B cell (primary cell): ENCODE results near the gene SEMA3E.

Source experiments
- CTCF ChIP-seq: fragments of 200-600 bp; IDR thresholded peaks from one replicate; pipeline ENCODE4 v1.8.0; 2022; ENCODE audit warnings: antibody characterized with exemption, mild to moderate bottlenecking
- EZH2 ChIP-seq: IDR thresholded peaks from 2 replicates; pipeline ENCODE4 v1.6.1; 2012; ENCODE audit warnings: borderline replicate concordance, low read depth, mild to moderate bottlenecking, moderate library complexity, low read length; ENCODE audit not compliant: insufficient read depth, poor library complexity, severe bottlenecking

GRCh38 chr7:83519240-83519639 lies 129.7 kb downstream of the SEMA3E start:
- TF ChIP-seq CTCF (no peak), EZH2 (no peak)
